Right atrium auricular region (tissue), 2 donors: ENCODE measurements around the gene CYTH2. TPM values are rescaled to one million over a fixed set of nuclear protein-coding genes. Genes with fewer than 3 reads are reported as not detected.

Experiments used
- DNase-seq: peaks from one replicate; pipeline ENCODE4 v3.0.0-alpha.2; 2019; ENCODE audit warnings: low spot score
- H3K27ac ChIP-seq, 2 donors: fragments of 200-600 bp; sonication (generic); 1 replicate in 1 of 2; 2 replicates in 1 of 2; pipeline ENCODE4 v1.5.1; 2016 to 2019
- H3K27me3 ChIP-seq, 2 donors: fragments of 200-600 bp; sonication (generic); one replicate each; pipeline versions ENCODE4 v1.5.1 to v1.6.0; 2017 to 2019
- H3K36me3 ChIP-seq: fragments of 200-600 bp; sonication (generic); one replicate; pipeline ENCODE4 v1.5.1; 2016
- H3K4me1 ChIP-seq, 2 donors: fragments of 200-600 bp; sonication (generic); one replicate each; pipeline versions ENCODE4 v1.5.1 to v1.6.0; 2017 to 2019
- H3K4me3 ChIP-seq, 2 donors: fragments of 200-600 bp; sonication (generic); 1 replicate in 1 of 2; 2 replicates in 1 of 2; pipeline ENCODE4 v1.5.1; 2017 to 2019; ENCODE audit warnings: mild to moderate bottlenecking in 1 of 2, moderate library complexity in 1 of 2
- H3K9me3 ChIP-seq, 2 donors: fragments of 200-600 bp; sonication (generic); one replicate each; pipeline ENCODE4 v1.5.1; 2019
- CTCF ChIP-seq, 2 donors: fragments of 200-600 bp; sonication (generic); IDR thresholded peaks; one replicate each; pipeline ENCODE4 v1.5.1; 2019; ENCODE audit warnings: antibody characterized with exemption in 2 of 2
- total RNA-seq, 2 donors: library from RNA; depleted of rRNA; stranded (reverse); fragments of >200 nt; gene quantifications; one replicate each; pipeline ENCODE4 v1.1.0, GENCODE V29; 2016

Gene CYTH2
- total RNA-seq, 2 donors from 2014 or later, result 13.3 to 22.5 TPM

GRCh38 chr19:48436586-48436985 is 32.6 kb upstream of the CYTH2 start:
- H3K27ac ChIP-seq, result no peak overlapping the region
- no peaks in the 10 kb centered on the region for H3K4me1 ChIP-seq

GRCh38 chr19:48441360-48442050 is 27.7 kb upstream of the CYTH2 start:
- Histone ChIP-seq H3K4me3 (no peak overlapping the region), H3K9me3 (no peaks in the 10 kb centered on the region), H3K27me3 (peaks cover 0 to 4% of the 10 kb centered on the region in 2 donors), H3K27ac (no peak overlapping the region), H3K4me1 (peaks cover 0 to 23% of the 10 kb centered on the region in 2 donors), H3K36me3 (no peaks in the 10 kb centered on the region)
- no peak for DNase-seq
- TF ChIP-seq CTCF (IDR thresholded peaks at IDR 0.05), result no peak

More at GRCh38 chr19:48436586-48436985, 32.6 kb upstream of the CYTH2 start:
- TF ChIP-seq CTCF (IDR thresholded peaks at IDR 0.05), result no peak
- DNase-seq, result no peak
- Histone ChIP-seq H3K27me3 (no peaks in the 10 kb centered on the region), H3K9me3 (no peaks in the 10 kb centered on the region), H3K36me3 (no peaks in the 10 kb centered on the region), H3K4me3 (no peak overlapping the region)

GRCh38 chr19:48442116-48443035 is 26.8 kb upstream of the CYTH2 start:
- no peak for DNase-seq
- Histone ChIP-seq H3K9me3 (no peaks in the 10 kb centered on the region), H3K27me3 (peaks cover 0 to 4% of the 10 kb centered on the region in 2 donors), H3K27ac (no peak overlapping the region), H3K4me1 (peaks cover 0 to 27% of the 10 kb centered on the region in 2 donors), H3K36me3 (peaks cover 4% of the 10 kb centered on the region), H3K4me3 (no peak overlapping the region)
- no peak for TF ChIP-seq CTCF (IDR thresholded peaks at IDR 0.05)

- DNase-seq, result no peak
- Histone ChIP-seq H3K27me3 (peaks cover 0 to 4% of the 10 kb centered on the region in 2 donors), H3K4me1 (peaks cover 0 to 27% of the 10 kb centered on the region in 2 donors), H3K27ac (no peak overlapping the region), H3K36me3 (peaks cover 13% of the 10 kb centered on the region), H3K9me3 (no peaks in the 10 kb centered on the region), H3K4me3 (peak overlapping the region in 1 of 2 donors; percentile 28)
- no peak for TF ChIP-seq CTCF (IDR thresholded peaks at IDR 0.05)
These were observed 25.9 kb upstream of the CYTH2 start for GRCh38 chr19:48443256-48443655.

- Histone ChIP-seq H3K36me3 (peaks cover 17% of the 10 kb centered on the region), H3K4me1 (peaks cover 0 to 27% of the 10 kb centered on the region in 2 donors), H3K27me3 (peaks cover 0 to 4% of the 10 kb centered on the region in 2 donors), H3K4me3 (peak overlapping the region in 1 of 2 donors; percentile 97), H3K27ac (no peak overlapping the region), H3K9me3 (no peaks in the 10 kb centered on the region)
- TF ChIP-seq CTCF (IDR thresholded peaks at IDR 0.05), result no peak
- no peak for DNase-seq
These were observed 25.4 kb upstream of the CYTH2 start for GRCh38 chr19:48443731-48444128.
